BE2C (cell line): ENCODE results near the gene AUH.

Experiments used
- DNase-seq: peaks from one replicate; pipeline ENCODE4 v3.0.0-alpha.2; 2020
- H3K27me3 ChIP-seq: fragments of 250-450 bp; sonication (Bioruptor Pico); 2 replicates; pipeline ENCODE4 v1.5.1; 2020; ENCODE audit warnings: mild to moderate bottlenecking
- H3K36me3 ChIP-seq: fragments of 250-450 bp; sonication (Bioruptor Pico); 2 replicates; pipeline ENCODE4 v1.5.1; 2020; ENCODE audit warnings: mild to moderate bottlenecking
- H3K4me1 ChIP-seq: fragments of 250-450 bp; sonication (Bioruptor Pico); 2 replicates; pipeline ENCODE4 v1.5.1; 2020
- H3K4me3 ChIP-seq: 2 replicates; pipeline ENCODE4 v1.5.1; 2011; ENCODE audit warnings: low read depth, low read length
- H3K9me3 ChIP-seq: fragments of 250-450 bp; sonication (Bioruptor Pico); 2 replicates; pipeline ENCODE4 v1.5.1; 2020
- CTCF ChIP-seq: IDR thresholded peaks from 2 replicates; pipeline ENCODE4 v1.5.1; 2012; ENCODE audit warnings: mild to moderate bottlenecking, low read depth, low read length

Gene AUH

GRCh38 chr9:91214867-91215266, 146.9 kb downstream of the AUH start:
- H3K27me3 ChIP-seq: no peaks in the 10 kb centered on the region
- H3K4me3 ChIP-seq: no peak overlapping the region
- H3K36me3 ChIP-seq: no peaks in the 10 kb centered on the region; the same call in 1 of the 2 replicates
- DNase-seq: no peak
- no peak for TF ChIP-seq CTCF
- H3K4me1 ChIP-seq: no peaks in the 10 kb centered on the region
- no peaks in the 10 kb centered on the region for H3K9me3 ChIP-seq

GRCh38 chr9:91214086-91214485, 147.6 kb downstream of the AUH start:
- Histone ChIP-seq H3K9me3 (no peaks in the 10 kb centered on the region), H3K27me3 (no peaks in the 10 kb centered on the region), H3K4me3 (no peak overlapping the region), H3K4me1 (no peaks in the 10 kb centered on the region), H3K36me3 (no peaks in the 10 kb centered on the region; the same call in 1 of the 2 replicates)
- DNase-seq: no peak
- no peak for TF ChIP-seq CTCF

GRCh38 chr9:91212596-91213243, 149.0 kb downstream of the AUH start:
- Histone ChIP-seq H3K36me3 (no peaks in the 10 kb centered on the region; the same call in 1 of the 2 replicates), H3K27me3 (no peaks in the 10 kb centered on the region), H3K4me3 (no peak overlapping the region), H3K9me3 (no peaks in the 10 kb centered on the region), H3K4me1 (no peaks in the 10 kb centered on the region)
- no peak for TF ChIP-seq CTCF
- no peak for DNase-seq

GRCh38 chr9:91211919-91212318, 149.8 kb downstream of the AUH start:
- TF ChIP-seq CTCF: no peak
- Histone ChIP-seq H3K4me1 (no peaks in the 10 kb centered on the region), H3K4me3 (no peak overlapping the region), H3K36me3 (no peaks in the 10 kb centered on the region), H3K27me3 (no peaks in the 10 kb centered on the region), H3K9me3 (no peaks in the 10 kb centered on the region)
- no peak for DNase-seq

- no peaks in the 10 kb centered on the region for H3K36me3 ChIP-seq
- H3K4me1 ChIP-seq: no peaks in the 10 kb centered on the region
- no peaks in the 10 kb centered on the region for H3K9me3 ChIP-seq
- no peak for TF ChIP-seq CTCF
- no peak for DNase-seq
- H3K4me3 ChIP-seq: no peak overlapping the region
- H3K27me3 ChIP-seq: no peaks in the 10 kb centered on the region
These were observed 150.3 kb downstream of the AUH start for GRCh38 chr9:91211414-91211813.

- H3K27me3 ChIP-seq: no peaks in the 10 kb centered on the region
- no peak for TF ChIP-seq CTCF
These were observed 151.4 kb downstream of the AUH start for GRCh38 chr9:91210318-91210717.

More at GRCh38 chr9:91210318-91210717, 151.4 kb downstream of the AUH start:
- Histone ChIP-seq H3K4me3 (no peak overlapping the region), H3K36me3 (no peaks in the 10 kb centered on the region), H3K9me3 (no peaks in the 10 kb centered on the region), H3K4me1 (no peaks in the 10 kb centered on the region)
- DNase-seq: no peak
